HCT116 (cell line): ENCODE measurements around the gene AGAP1. TPM values are rescaled to one million over a fixed set of nuclear protein-coding genes. Genes with fewer than 3 reads are reported as not detected.

Experiments
- ATAC-seq: fragments of 200-7000 bp; cut with Tn5 transposase; 2 replicates; pipeline ENCODE4 v1.9.1; 2020; ENCODE audit warnings: mild to moderate bottlenecking, moderate library complexity
- BruUV-seq: library from RNA; stranded (reverse); fragments of 400-500 nt; replicated peaks from 2 replicates; lab custom pipeline; 2021; lab: Mats Ljungman, UMichigan
- CTCF ChIA-PET: fragments of 300-600 bp; sonication (Branson Sonifier 250); formaldehyde crosslinking; loops from one replicate; lab custom pipeline; 2021; ENCODE audit warnings: antibody characterized with exemption; lab: Charles Lee
- POLR2A ChIA-PET: fragments of 300-600, 350-600 bp; sonication (Branson Sonifier 250); formaldehyde crosslinking; loops from one replicate; lab custom pipeline; 2021; ENCODE audit warnings: antibody characterized with exemption; lab: Charles Lee
- RAD21 ChIA-PET, 2 experiments: fragments of 300-600 bp; sonication (Branson Sonifier 250); formaldehyde crosslinking; loops; one replicate each; lab custom pipeline; 2023; ENCODE audit warnings: low total read pairs in 2 of 2; ENCODE audit not compliant: uncharacterized antibody in 2 of 2, unreplicated experiment in 2 of 2, low non-redundant PET in 1 of 2; lab: Charles Lee
- DNase-seq: peaks from one replicate; pipeline ENCODE4 v3.0.0-alpha.2; 2010; ENCODE audit warnings: low read depth, low spot score
- H2AFZ ChIP-seq: fragments of 200-600 bp; shearing (Covaris generic), sonication (generic); 2 replicates; pipeline ENCODE4 v1.6.1; 2017; ENCODE audit warnings: low read depth, mixed run types, mixed read lengths, antibody characterized with exemption, low read length; ENCODE audit not compliant: poor library complexity, severe bottlenecking
- H3K27ac ChIP-seq: 2 replicates; pipeline ENCODE4 v1.5.1; 2012; ENCODE audit warnings: low read depth, low read length
- H3K27me3 ChIP-seq: fragments of 200-600 bp; sonication (generic); 2 replicates; pipeline ENCODE4 v1.6.1; 2016; ENCODE audit warnings: mixed run types, low read length, mixed read lengths; ENCODE audit not compliant: insufficient read depth
- H3K36me3 ChIP-seq, 2 experiments: fragments of 200-500 bp in 1 of 2; fragments of 200-600 bp in 1 of 2; sonication (Bioruptor generic) in 1 of 2; sonication (generic) in 1 of 2; 2 replicates each; pipeline versions ENCODE4 v1.5.1 to v1.6.1; 2014 to 2016; ENCODE audit warnings: low read length in 2 of 2, inconsistent platforms in 1 of 2, mixed read lengths in 1 of 2, mixed run types in 1 of 2; ENCODE audit not compliant: insufficient read depth in 2 of 2, control insufficient read depth in 1 of 2
- H3K4me1 ChIP-seq, 2 experiments: fragments of 200-600 bp in 1 of 2; sonication (generic) in 1 of 2; 2 replicates each; pipeline versions ENCODE4 v1.5.1 to v1.6.1; 2012 to 2017; ENCODE audit warnings: low read length in 2 of 2, inconsistent platforms in 1 of 2, mild to moderate bottlenecking in 1 of 2, mixed read lengths in 1 of 2, mixed run types in 1 of 2, moderate library complexity in 1 of 2; ENCODE audit not compliant: insufficient read depth in 2 of 2, control insufficient read depth in 1 of 2
- H3K4me2 ChIP-seq: fragments of 200-600 bp; sonication (generic); 2 replicates; pipeline ENCODE4 v1.6.1; 2017; ENCODE audit warnings: mixed run types, low read length, mixed read lengths
- H3K4me3 ChIP-seq, 2 experiments: fragments of 200-600 bp in 1 of 2; sonication (generic) in 1 of 2; replicated peaks in 1 of 2; 2 replicates each; pipeline ENCODE4 v1.5.1; 2011 to 2016; ENCODE audit warnings: low read length in 2 of 2, control low read depth in 1 of 2, low read depth in 1 of 2, mild to moderate bottlenecking in 1 of 2, mixed read lengths in 1 of 2, mixed run types in 1 of 2
- H3K79me2 ChIP-seq: fragments of 200-600 bp; sonication (generic); 2 replicates; pipeline ENCODE4 v1.6.1; 2017; ENCODE audit warnings: mild to moderate bottlenecking, mixed run types, low read length, moderate library complexity, mixed read lengths; ENCODE audit not compliant: insufficient read depth
- H3K9ac ChIP-seq: fragments of 200-600 bp; sonication (generic); 2 replicates; pipeline ENCODE4 v1.6.1; 2016; ENCODE audit warnings: low read length, mixed read lengths
- H3K9me2 ChIP-seq: fragments of 200-600 bp; sonication (generic), shearing (Covaris generic); 2 replicates; pipeline ENCODE4 v1.6.1; 2017; ENCODE audit warnings: mixed run types, mild to moderate bottlenecking, moderate library complexity; ENCODE audit not compliant: insufficient read depth
- H3K9me3 ChIP-seq, 2 experiments: fragments of 200-500 bp in 1 of 2; fragments of 200-600 bp in 1 of 2; sonication (Bioruptor generic) in 1 of 2; sonication (generic) in 1 of 2; 2 replicates each; pipeline ENCODE4 v1.6.1; 2014 to 2017; ENCODE audit warnings: low read length in 2 of 2, mixed read lengths in 2 of 2, inconsistent platforms in 1 of 2, low read depth in 1 of 2, mild to moderate bottlenecking in 1 of 2, mixed run types in 1 of 2, moderate library complexity in 1 of 2; ENCODE audit not compliant: control insufficient read depth in 1 of 2, insufficient read depth in 1 of 2
- H4K20me1 ChIP-seq: fragments of 200-600 bp; sonication (generic), shearing (Covaris generic); 2 replicates; pipeline ENCODE4 v1.6.1; 2017; ENCODE audit warnings: mixed run types, mild to moderate bottlenecking, moderate library complexity; ENCODE audit not compliant: insufficient read depth
- ATF3 ChIP-seq: IDR thresholded peaks from 2 replicates; pipeline ENCODE4 v1.6.1; 2012
- CEBPB ChIP-seq: IDR thresholded peaks from 2 replicates; pipeline ENCODE4 v1.6.1; 2012; ENCODE audit warnings: low read depth
- EGR1 ChIP-seq: IDR thresholded peaks from 2 replicates; pipeline ENCODE4 v1.6.1; 2012; ENCODE audit warnings: low read depth
- ELF1 ChIP-seq: IDR thresholded peaks from 2 replicates; pipeline ENCODE4 v1.6.1; 2012; ENCODE audit warnings: low read depth, borderline replicate concordance
- FOSL1 ChIP-seq: IDR thresholded peaks from 2 replicates; pipeline ENCODE4 v1.6.1; 2012; ENCODE audit warnings: low read depth
- MAX ChIP-seq: IDR thresholded peaks from 2 replicates; pipeline ENCODE4 v1.6.1; 2012
- POLR2AphosphoS5 ChIP-seq: IDR thresholded peaks from 2 replicates; pipeline ENCODE4 v1.6.1; 2011; ENCODE audit warnings: mild to moderate bottlenecking, low read depth, low read length, moderate library complexity
- RAD21 ChIP-seq: IDR thresholded peaks from 2 replicates; pipeline ENCODE4 v1.6.1; 2012; ENCODE audit warnings: low read depth, mild to moderate bottlenecking
- REST ChIP-seq: IDR thresholded peaks from 2 replicates; pipeline ENCODE4 v1.6.1; 2012; ENCODE audit warnings: low read depth
- SIN3A ChIP-seq: IDR thresholded peaks from 2 replicates; pipeline ENCODE4 v1.6.1; 2012; ENCODE audit warnings: low read depth
- SP1 ChIP-seq: IDR thresholded peaks from 2 replicates; pipeline ENCODE4 v1.6.1; 2012; ENCODE audit warnings: low read depth
- SRF ChIP-seq: IDR thresholded peaks from 2 replicates; pipeline ENCODE4 v1.6.1; 2012; ENCODE audit warnings: low read depth
- YY1 ChIP-seq: IDR thresholded peaks from 2 replicates; pipeline ENCODE4 v1.6.1; 2011; ENCODE audit warnings: low read length, low read depth, moderate library complexity, mild to moderate bottlenecking; ENCODE audit not compliant: insufficient replicate concordance; ENCODE audit errors: extremely low read depth
- ZNF274 ChIP-seq: fragments of 200-500 bp; sonication (Bioruptor generic); IDR thresholded peaks from 2 replicates; pipeline ENCODE4 v1.6.1; 2014; ENCODE audit warnings: mild to moderate bottlenecking, low read depth, low read length, inconsistent platforms
- intact Hi-C: fragments of 100-400 bp; cut with micrococcal nuclease; formaldehyde crosslinking; loops from 2 replicates; pipeline ENCODE4 v1.10.0; 2022
- total RNA-seq: library from RNA; stranded (reverse); gene quantifications from one replicate; pipeline ENCODE4 v1.2.1, GENCODE V29; 2021; ENCODE audit not compliant: unreplicated experiment

AGAP1 gene
- total RNA-seq, 1 experiment from 2014 or later = 43.8 TPM

- Histone ChIP-seq H3K4me3 (no peak overlapping the region), H3K4me1 (no peaks in the 10 kb centered on the region), H3K9me2 (no peaks in the 10 kb centered on the region), H3K9me3 (0 out of 4 replicates have a peak, but pooled peaks cover 0 to 7% of the 10 kb centered on the region in 2 experiments), H3K4me2 (no peak overlapping the region), H4K20me1 (no peaks in the 10 kb centered on the region), H3K27me3 (no peaks in the 10 kb centered on the region), H3K79me2 (no peaks in the 10 kb centered on the region), H3K9ac (no peak overlapping the region), H3K36me3 (0 out of 4 replicates have a peak, but pooled peaks cover 0 to 7% of the 10 kb centered on the region in 2 experiments), H2AFZ (no peak overlapping the region), H3K27ac (no peak overlapping the region)
- intact Hi-C loops = no loop called here
- ChIA-PET POLR2A (no interaction called here), CTCF (no interaction called here), RAD21 (no interaction called here)
- BruUV-seq = no TSS peak
- TF ChIP-seq SIN3A (no peak), SP1 (no peak), ZNF274 (no peak), YY1 (no peak), MAX (no peak), SRF (no peak), ELF1 (no peak), REST (no peak), POLR2AphosphoS5 (no peak), EGR1 (no peak), CEBPB (no peak), ATF3 (no peak), FOSL1 (no peak), RAD21 (no peak)
- ATAC-seq (no peak), DNase-seq (no peak)
Observed at GRCh38 chr2:236055471-236055870, 561.6 kb downstream of the AGAP1 start.
